GM23248 (cell line): ENCODE results near the gene UHRF2.

Experiments
- EZH2 ChIP-seq: fragments of 200-600 bp; sonication (generic); IDR thresholded peaks from 2 replicates; pipeline ENCODE4 v1.6.1; 2018; ENCODE audit warnings: antibody characterized with exemption, mild to moderate bottlenecking; ENCODE audit not compliant: insufficient read depth, poor library complexity, severe bottlenecking
- EZH2phosphoT487 ChIP-seq: fragments of 200-600 bp; sonication (generic); IDR thresholded peaks from 2 replicates; pipeline ENCODE4 v1.6.1; 2018; ENCODE audit warnings: antibody characterized with exemption, moderate library complexity, mild to moderate bottlenecking, low read depth; ENCODE audit not compliant: insufficient read depth

- no peak for TF ChIP-seq EZH2
- TF ChIP-seq EZH2phosphoT487 = no peak
Observed at GRCh38 chr9:6525326-6526045, 112.5 kb downstream of the UHRF2 start.
